GM18858 (cell line): ENCODE measurements around the gene C1QTNF3.
"Not testable (repeated sequence)": the region's sequence is repeated elsewhere in the genome, so short reads cannot be mapped to it uniquely, and the experiment has no call there.

ENCODE experiments used
- ATAC-seq: cut with Tn5 transposase; IDR thresholded peaks from one replicate; pipeline ENCODE4 v1.9.1; 2021; ENCODE audit not compliant: unreplicated experiment

Gene C1QTNF3

GRCh38 chr5:34053133-34053532 is 10.1 kb upstream of the C1QTNF3 start:
- no peak for ATAC-seq

- ATAC-seq = no peak
Measured at GRCh38 chr5:34051374-34051980, 8.5 kb upstream of the C1QTNF3 start.

- no peak for ATAC-seq
Measured at GRCh38 chr5:34047774-34048572, 5.0 kb upstream of the C1QTNF3 start.

GRCh38 chr5:34047143-34047542 is 4.1 kb upstream of the C1QTNF3 start:
- ATAC-seq = no peak

GRCh38 chr5:34045996-34046395 is 3.0 kb upstream of the C1QTNF3 start:
- no peak for ATAC-seq

- no peak for ATAC-seq
Measured at GRCh38 chr5:34045023-34045422, 2.0 kb upstream of the C1QTNF3 start.

GRCh38 chr5:34042321-34042720 is 692 bp downstream of the C1QTNF3 start:
- ATAC-seq = no peak

- ATAC-seq = no peak
Measured at GRCh38 chr5:34041247-34041972, 1.6 kb downstream of the C1QTNF3 start.

- no peak for ATAC-seq
Measured at GRCh38 chr5:34040472-34040871, 2.5 kb downstream of the C1QTNF3 start.

GRCh38 chr5:34039398-34040157 is 3.4 kb downstream of the C1QTNF3 start:
- ATAC-seq = no peak

GRCh38 chr5:34038838-34039237 is 4.2 kb downstream of the C1QTNF3 start:
- ATAC-seq = no peak

- no peak for ATAC-seq
Measured at GRCh38 chr5:34038390-34038789, 4.6 kb downstream of the C1QTNF3 start.

- ATAC-seq = no peak
Measured at GRCh38 chr5:34037726-34038125, 5.3 kb downstream of the C1QTNF3 start.

GRCh38 chr5:34035756-34036155 is 7.3 kb downstream of the C1QTNF3 start:
- no peak for ATAC-seq

- no peak for ATAC-seq
Measured at GRCh38 chr5:34034534-34035327, 8.3 kb downstream of the C1QTNF3 start.

- no peak for ATAC-seq
Measured at GRCh38 chr5:34031966-34032365, 11.0 kb downstream of the C1QTNF3 start.

GRCh38 chr5:34031117-34031516 is 11.9 kb downstream of the C1QTNF3 start:
- no peak for ATAC-seq

- not testable (repeated sequence) for ATAC-seq
Measured at GRCh38 chr5:34030585-34030984, 12.4 kb downstream of the C1QTNF3 start.

GRCh38 chr5:34030048-34030447 is 13.0 kb downstream of the C1QTNF3 start:
- no peak for ATAC-seq

- ATAC-seq = no peak
Measured at GRCh38 chr5:34028349-34028748, 14.7 kb downstream of the C1QTNF3 start.
